ENCODE measurements around the gene SNX7. TPM values are rescaled to one million over a fixed set of nuclear protein-coding genes. Genes with fewer than 3 reads are reported as not detected.
A peak's percentile ranks its signal among the peaks of the same experiment; 100 is the strongest.

Gene SNX7, protein sequence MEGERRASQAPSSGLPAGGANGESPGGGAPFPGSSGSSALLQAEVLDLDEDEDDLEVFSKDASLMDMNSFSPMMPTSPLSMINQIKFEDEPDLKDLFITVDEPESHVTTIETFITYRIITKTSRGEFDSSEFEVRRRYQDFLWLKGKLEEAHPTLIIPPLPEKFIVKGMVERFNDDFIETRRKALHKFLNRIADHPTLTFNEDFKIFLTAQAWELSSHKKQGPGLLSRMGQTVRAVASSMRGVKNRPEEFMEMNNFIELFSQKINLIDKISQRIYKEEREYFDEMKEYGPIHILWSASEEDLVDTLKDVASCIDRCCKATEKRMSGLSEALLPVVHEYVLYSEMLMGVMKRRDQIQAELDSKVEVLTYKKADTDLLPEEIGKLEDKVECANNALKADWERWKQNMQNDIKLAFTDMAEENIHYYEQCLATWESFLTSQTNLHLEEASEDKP
- 25.0 TPM for total RNA-seq

GRCh38 chr1:98661544-98662355 lies at the start of gene SNX7:
Gene SNX7 (plus strand): TSS chr1:98661721. CDS start chr1:98661732, 11 bp downstream.
- peak; percentile 88 for DNase-seq (ENCODE audit: low spot score)

DNA sequence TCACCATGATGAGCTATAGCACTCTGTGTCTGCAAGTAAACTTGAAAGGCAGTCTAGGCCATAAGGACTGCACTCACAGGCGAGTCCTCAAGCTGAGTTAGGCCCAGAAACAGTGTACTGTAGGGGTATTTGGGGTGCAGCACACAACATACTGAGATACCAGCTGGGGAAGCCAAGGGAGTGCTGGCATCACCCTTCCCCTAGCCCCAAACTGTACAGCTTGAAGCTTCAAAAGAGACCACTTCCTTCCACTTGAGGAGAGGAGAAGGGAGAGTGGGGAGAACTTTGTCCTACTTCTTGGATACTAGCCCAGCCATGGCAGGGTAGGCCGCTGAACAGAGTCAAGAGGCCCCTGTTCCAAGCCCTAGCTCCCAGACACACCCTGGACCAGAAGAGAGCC lies 24.2 kb upstream of the SNX7 start:
- no peak for DNase-seq (ENCODE audit: low spot score)

DNA sequence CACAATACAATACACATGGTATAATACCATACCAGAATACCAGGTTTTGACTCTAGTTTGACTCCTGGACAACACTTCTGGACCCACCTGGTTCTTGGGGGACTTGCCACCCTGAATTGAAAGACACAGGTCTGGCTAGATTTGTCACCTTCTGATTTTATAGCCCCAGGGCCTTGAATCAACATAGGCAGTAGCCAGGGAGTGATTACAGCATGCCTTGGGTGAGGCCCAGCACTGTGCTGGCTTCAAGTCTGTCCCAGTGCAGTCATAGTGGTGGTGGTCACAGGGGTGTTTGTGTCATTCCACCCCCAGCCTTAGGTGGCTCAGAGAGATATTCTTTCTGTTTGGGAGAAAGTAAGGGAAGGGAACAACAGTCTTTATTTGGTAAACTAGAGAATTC lies 23.3 kb upstream of the SNX7 start:
- no peak for DNase-seq (ENCODE audit: low spot score)

- DNase-seq (ENCODE audit: low spot score) = no peak
Measured at GRCh38 chr1:98644510-98644909, 17.0 kb upstream of the SNX7 start.

DNA sequence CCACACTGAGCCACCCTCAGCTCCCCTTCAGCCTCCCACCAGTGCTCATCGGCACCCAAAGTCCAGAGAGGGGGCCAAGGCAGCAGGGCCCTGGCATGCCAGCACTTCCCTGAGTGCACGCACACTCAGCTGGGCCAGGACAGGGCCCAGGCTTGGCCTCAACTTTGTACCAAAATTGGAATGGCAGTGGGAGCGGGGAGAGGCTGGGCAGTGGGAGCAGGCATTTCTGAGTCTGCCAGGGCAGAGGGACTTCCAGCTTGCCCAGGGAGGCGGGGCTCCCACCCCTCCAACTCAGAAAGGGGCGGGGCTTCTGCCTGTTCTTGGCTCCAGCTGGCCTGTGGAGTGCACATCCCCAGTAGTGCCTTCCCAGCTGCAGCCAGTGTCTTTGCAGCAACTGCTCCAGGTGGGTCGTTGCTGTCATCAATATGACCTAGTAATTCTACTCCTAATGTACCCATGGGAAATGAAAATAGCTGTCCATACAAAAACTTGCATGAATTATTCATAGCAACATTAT lies 10.3 kb upstream of the SNX7 start:
- DNase-seq (ENCODE audit: low spot score) = no peak

DNA sequence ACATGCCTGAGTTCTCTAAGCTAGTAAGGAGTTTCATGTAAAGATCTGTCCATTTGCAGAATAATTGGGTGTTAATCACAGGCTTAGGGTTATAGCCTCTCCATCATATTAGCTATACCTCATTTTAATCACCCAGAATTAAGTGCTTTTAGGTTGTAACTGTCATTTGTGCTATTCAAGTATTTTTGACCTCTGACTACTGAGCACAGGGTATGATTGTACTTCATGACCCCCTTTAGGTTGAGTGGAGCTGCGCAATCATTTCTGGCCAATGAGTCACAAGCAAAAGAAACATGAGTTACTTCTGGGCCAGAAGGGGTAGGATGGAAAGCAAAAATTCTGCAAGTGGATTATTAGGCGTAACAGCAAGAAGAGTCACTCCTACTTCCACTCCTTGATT lies 8.4 kb upstream of the SNX7 start:
- DNase-seq (ENCODE audit: low spot score) = no peak

DNA sequence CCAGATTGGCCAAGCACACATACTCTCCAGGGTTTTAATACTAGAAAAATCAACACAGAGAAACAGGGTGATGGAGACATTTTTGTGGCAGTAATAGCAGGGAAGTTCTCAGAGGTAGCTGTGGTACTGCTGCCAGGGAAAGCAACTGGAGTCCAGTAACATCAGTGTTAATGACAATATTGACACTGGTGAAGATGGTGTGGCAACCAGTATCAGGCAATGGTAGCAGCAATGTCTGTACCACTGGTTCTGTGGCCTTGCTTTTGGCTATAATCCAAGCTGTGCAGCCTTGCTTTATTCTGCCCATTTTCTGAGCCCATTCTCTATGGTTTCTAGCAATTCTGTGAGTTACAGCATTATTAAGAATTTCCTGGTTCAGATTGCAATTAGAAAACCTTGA lies 1.6 kb upstream of the SNX7 start:
- DNase-seq (ENCODE audit: low spot score) = no peak

DNA sequence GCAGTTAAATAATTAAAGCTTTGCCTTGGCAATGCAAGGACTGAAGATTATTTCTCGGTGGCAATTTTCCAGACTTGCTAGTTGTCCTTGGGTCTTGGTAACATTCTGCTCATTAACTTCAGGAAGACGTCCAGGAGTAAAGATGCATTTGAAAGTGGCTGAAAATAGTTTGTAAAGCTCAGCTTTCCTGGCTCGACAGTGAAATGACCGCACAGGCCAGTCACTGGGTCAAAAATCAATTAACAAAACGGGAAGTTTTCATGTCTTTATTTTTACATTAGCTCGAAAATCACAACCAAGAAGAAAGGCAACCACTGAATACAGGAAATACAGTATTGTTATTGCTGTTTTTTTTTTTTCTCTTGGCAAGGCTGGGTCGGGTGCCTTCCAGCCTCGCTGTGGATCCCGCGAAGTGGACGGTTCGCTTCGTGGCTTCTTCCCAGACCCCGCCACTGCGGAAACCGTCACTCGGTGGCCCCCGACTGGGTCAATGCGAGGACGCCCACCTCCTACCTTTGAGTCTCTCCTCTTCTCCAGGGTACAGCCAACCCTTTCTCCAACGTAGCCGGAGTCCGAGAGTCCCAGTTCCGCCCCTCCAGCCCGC lies 479 bp upstream of the SNX7 start:
- DNase-seq (ENCODE audit: low spot score) = no peak

DNA sequence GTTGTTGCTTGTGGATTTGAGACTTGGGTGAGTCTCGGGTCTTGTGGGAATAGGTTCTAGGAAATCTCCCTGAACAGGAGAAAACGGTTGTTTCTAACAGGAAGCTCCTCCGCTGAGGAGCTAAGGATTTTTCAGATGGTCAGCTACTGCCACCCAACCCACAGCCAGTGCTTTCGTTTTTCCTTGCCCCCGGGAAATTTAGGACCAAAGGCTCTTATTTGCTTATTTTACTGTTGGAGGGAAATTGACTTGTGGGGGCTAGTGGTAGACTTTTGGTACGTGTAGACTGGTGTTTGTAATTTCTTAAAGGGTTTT lies 792 bp downstream of the SNX7 start:
- DNase-seq (ENCODE audit: low spot score) = no peak

GRCh38 chr1:98668733-98669132 lies 7.2 kb downstream of the SNX7 start:
- DNase-seq (ENCODE audit: low spot score) = no peak

- no peak for DNase-seq (ENCODE audit: low spot score)
Measured at GRCh38 chr1:98669355-98670296, 8.1 kb downstream of the SNX7 start.

GRCh38 chr1:98672189-98672588 lies 10.7 kb downstream of the SNX7 start:
- no peak for DNase-seq (ENCODE audit: low spot score)

DNA sequence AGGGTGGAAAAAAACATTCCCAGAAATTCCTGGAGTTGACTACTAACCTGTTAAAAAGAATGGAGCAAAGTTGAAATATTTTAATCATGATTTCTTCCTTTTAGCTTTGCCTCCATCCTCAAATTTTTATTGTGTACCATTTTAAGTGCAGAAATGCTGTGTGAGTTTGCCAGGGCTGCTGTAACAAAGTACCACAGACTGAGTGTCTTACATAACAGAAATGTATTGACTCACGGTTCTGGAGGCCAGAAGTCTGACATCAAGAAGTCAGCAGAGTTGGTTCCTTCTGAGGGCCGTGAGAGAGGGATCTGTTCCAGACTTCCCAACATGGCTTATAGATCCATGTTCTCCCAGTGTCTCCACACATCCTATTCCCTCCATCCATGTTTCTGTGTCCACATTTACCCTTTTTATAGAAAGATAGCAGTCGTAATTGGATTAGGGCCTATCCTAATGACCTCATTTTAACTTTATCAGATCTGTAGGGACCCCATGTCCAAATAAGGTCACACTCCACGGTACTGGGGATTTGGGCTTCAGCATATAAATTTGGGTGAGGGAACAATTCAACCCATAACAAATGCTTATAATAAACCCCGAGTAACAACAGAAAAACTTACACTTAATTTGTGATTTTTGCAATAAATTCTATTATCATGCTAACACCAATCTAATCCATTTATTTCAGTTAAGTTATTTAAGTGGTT lies 12.7 kb downstream of the SNX7 start:
- no peak for DNase-seq (ENCODE audit: low spot score)

- no peak for DNase-seq (ENCODE audit: low spot score)
Measured at GRCh38 chr1:98675282-98675681, 13.8 kb downstream of the SNX7 start.

DNA sequence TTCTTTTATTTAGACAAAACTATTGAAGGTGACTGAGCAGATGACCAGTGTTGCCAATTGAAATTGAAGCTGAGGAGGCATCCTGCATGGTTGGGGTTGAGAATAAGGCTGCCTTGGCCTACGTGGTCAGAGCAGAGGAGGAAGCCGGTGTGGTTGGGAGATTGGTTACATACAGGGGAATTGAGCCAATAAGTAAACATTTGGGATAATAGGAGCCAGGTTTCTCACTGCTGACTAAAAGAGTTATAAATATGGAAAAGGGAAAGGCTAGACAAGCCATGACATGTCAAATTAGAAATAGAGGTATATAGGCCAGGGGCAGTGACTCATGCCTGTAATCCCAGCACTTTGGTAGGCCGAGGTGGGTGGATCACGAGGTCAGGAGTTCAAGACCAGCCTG lies 15.8 kb downstream of the SNX7 start:
- no peak for DNase-seq (ENCODE audit: low spot score)

- no peak for DNase-seq (ENCODE audit: low spot score)
Measured at GRCh38 chr1:98681812-98682211, 20.3 kb downstream of the SNX7 start.

DNA sequence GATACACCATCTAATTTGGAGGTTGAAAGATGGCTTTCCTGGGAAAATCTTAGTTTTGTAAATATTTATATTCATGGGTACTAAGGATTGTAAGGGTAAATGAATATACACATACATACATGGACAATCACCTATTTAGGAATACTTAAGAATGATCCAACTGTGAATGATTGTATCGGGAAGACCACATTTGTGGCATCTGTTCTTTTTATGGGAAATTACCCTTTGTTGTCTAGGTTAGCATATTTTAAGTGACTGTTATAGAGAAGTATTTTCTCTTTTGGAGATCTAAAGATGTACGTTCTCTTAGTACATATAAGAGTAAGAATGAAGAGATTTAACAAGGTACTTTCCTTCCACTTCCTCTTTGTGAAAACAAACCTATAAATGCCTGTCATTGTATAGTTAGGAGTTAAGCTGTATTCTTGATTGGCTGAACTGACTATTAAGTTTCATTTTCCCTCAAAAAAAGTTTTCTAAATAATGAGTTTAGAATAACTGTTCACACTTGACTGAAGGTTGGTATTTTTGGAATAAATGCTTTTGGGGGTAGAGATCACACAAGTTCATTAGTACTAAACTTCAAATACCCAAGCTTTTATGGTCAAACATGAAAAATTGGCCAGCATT lies 26.7 kb downstream of the SNX7 start:
- DNase-seq (ENCODE audit: low spot score) = no peak

DNA sequence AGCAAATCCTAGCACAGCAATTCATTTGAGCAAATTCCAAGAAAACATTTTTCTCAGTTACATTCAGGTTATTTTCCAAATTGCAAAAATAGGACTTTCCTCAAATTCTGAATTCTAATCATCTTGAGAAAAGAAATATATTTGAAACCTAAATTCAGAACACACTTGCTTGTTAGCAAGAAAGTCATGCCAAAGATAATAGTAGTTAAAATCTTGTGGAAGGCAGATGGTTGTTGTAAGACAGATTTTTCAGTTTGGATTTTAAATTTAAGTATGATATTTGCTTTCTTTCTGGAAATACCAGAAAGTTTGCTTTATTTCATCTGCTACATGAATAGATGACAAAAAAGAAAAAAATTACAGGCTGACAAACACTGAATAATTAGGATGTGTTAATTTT lies 29.1 kb downstream of the SNX7 start:
- DNase-seq (ENCODE audit: low spot score) = no peak

DNA sequence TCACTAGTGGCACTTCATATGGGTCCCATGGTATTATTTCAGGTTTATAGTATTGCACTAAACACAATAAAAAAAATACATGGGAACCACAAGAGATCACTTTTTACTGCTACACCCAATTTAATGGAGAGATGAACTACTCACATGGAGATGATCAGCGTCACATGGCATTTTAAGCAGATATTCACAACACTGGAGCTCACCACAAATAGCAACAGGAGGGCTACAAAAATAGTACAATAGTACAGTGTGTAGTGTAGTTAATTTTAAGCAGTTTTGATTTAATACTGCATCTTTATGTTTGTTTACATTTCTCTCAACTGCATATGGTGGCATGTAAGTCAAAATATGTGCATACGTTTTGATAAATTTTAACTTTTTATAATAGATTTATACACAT lies 31.0 kb downstream of the SNX7 start:
- no peak for DNase-seq (ENCODE audit: low spot score)

DNA sequence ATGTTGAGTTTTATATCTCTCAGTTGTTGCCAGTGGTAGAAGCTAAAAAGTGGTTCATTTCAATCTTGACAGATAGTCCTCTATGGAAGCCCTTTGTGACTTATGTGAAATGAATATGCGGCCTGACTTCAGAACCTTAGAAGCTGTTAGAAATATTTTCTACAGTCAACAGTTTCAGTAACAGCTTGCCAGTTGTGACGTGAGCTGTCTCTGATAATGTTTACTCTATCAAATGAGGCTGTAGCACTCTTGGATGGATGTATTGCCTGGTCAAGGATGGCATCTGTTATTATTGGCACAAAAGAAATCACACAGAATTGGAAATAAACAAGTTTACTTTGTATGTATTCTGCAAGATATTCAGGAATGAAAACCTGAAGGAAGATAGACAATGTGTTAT lies 31.9 kb downstream of the SNX7 start:
- no peak for DNase-seq (ENCODE audit: low spot score)

Measured in ureter (tissue), 1 donor.